Measurements from ENCODE around the gene CDH26. TPM values are rescaled to one million over a fixed set of nuclear protein-coding genes. Genes with fewer than 3 reads are reported as not detected.
"Not testable (repeated sequence)": the region's sequence is repeated elsewhere in the genome, so short reads cannot be mapped to it uniquely, and the experiment has no call there.

The CDH26 gene
- total RNA-seq, 1 experiment from 2014 or later = 1.2 TPM

- no TSS peak for BruUV-seq (replicated peaks)
- no peak overlapping the region for H3K27ac Mint-ChIP-seq (ENCODE audit: unreplicated experiment)
- H3K27me3 Mint-ChIP-seq (ENCODE audit: insufficient read depth, unreplicated experiment) = no peaks in the 10 kb centered on the region
- intact Hi-C loops (cut with micrococcal nuclease; ENCODE audit: unreplicated experiment) = loop anchor here (1.0 kb wide), 1 partner anchor 172 kb away; no protein-coding TSS in a partner anchor
- CTCF ChIA-PET = interaction anchor here (0.6 to 2.4 kb wide), 19 partner anchors 9 to 1274 kb away, joined by 3 to 31 read pairs (median 3); partner anchors contain the start of genes FAM217B, PPP1R3D and SYCP2
- Histone ChIP-seq H3K36me3 (ENCODE audit: control insufficient read depth, insufficient read depth, low read length) (no peaks in the 10 kb centered on the region), H3K9me3 (no peaks in the 10 kb centered on the region), H3K27me3 (replicated peaks; ENCODE audit: control insufficient read depth, insufficient read depth, low read length) (no peaks in the 10 kb centered on the region), H3K4me3 (ENCODE audit: low read depth, low read length) (no peak overlapping the region), H3K4me1 (peaks cover 33% of the 10 kb centered on the region)
- TF ChIP-seq CTCF (IDR thresholded peaks at IDR 0.05; ENCODE audit: insufficient read depth in 1 of 2, low read depth in 1 of 2, low read length in 1 of 2, severe bottlenecking in 1 of 2, unreplicated experiment in 1 of 2) = peak; percentile 87 to 89
- POLR2A ChIA-PET = interaction anchor here (1.2 to 1.4 kb wide), 2 partner anchors 15 to 21 kb away, joined by 5 to 14 read pairs; partner anchors contain the start of genes FAM217B and PPP1R3D
- no peaks in the 10 kb centered on the region for H3K36me3 Mint-ChIP-seq (ENCODE audit: insufficient read depth, unreplicated experiment)
- H3K4me3 Mint-ChIP-seq (ENCODE audit: unreplicated experiment) = no peak overlapping the region
- no peaks in the 10 kb centered on the region for H3K9me3 Mint-ChIP-seq (ENCODE audit: unreplicated experiment)
- H3K4me1 Mint-ChIP-seq (ENCODE audit: low read depth, unreplicated experiment) = peaks cover 29% of the 10 kb centered on the region
- DNase-seq = peak; percentile 72 to 77
Measured at GRCh38 chr20:59955131-59955796, 3.0 kb upstream of the CDH26 start.

- not testable (repeated sequence) for H3K27me3 ChIP-seq (replicated peaks; ENCODE audit: control insufficient read depth, insufficient read depth, low read length); DNase-seq; H3K9me3 ChIP-seq; H3K27me3 Mint-ChIP-seq (ENCODE audit: insufficient read depth, unreplicated experiment); H3K36me3 ChIP-seq (ENCODE audit: control insufficient read depth, insufficient read depth, low read length); BruUV-seq (replicated peaks); H3K27ac Mint-ChIP-seq (ENCODE audit: unreplicated experiment); H3K36me3 Mint-ChIP-seq (ENCODE audit: insufficient read depth, unreplicated experiment); H3K4me3 ChIP-seq (ENCODE audit: low read depth, low read length); H3K9me3 Mint-ChIP-seq (ENCODE audit: unreplicated experiment)
- intact Hi-C loops (cut with micrococcal nuclease; ENCODE audit: unreplicated experiment) = loop anchor here (1.0 kb wide), 1 partner anchor 17 kb away; the partner anchor contains the start of genes FAM217B and PPP1R3D
- peaks cover 35% of the 10 kb centered on the region for H3K4me1 Mint-ChIP-seq (ENCODE audit: low read depth, unreplicated experiment)
- CTCF ChIA-PET = interaction anchor here (0.6 to 2.2 kb wide), 6 partner anchors 14 to 93 kb away, joined by 3 to 16 read pairs (median 5); partner anchors contain the start of genes FAM217B, PPP1R3D and SYCP2
- H3K4me3 Mint-ChIP-seq (ENCODE audit: unreplicated experiment) = peak overlapping the region; percentile 30
- POLR2A ChIA-PET = interaction anchor here (0.6 kb wide), 1 partner anchor 17 kb away, joined by 4 read pairs; the partner anchor contains the start of genes FAM217B and PPP1R3D
- H3K4me1 ChIP-seq = peaks cover 33% of the 10 kb centered on the region
Measured at GRCh38 chr20:59957568-59957967, 655 bp upstream of the CDH26 start.

GRCh38 chr20:59958626-59959025, 403 bp downstream of the CDH26 start:
- peaks cover 33% of the 10 kb centered on the region for H3K4me1 ChIP-seq
- DNase-seq = peak in 1 of 2 experiments; percentile 45
- TF ChIP-seq CTCF (IDR thresholded peaks at IDR 0.05; ENCODE audit: insufficient read depth in 1 of 2, low read depth in 1 of 2, low read length in 1 of 2, severe bottlenecking in 1 of 2, unreplicated experiment in 1 of 2) = no peak
- H3K27me3 ChIP-seq (replicated peaks; ENCODE audit: control insufficient read depth, insufficient read depth, low read length) = no peaks in the 10 kb centered on the region
- no peaks in the 10 kb centered on the region for H3K9me3 Mint-ChIP-seq (ENCODE audit: unreplicated experiment)
- POLR2A ChIA-PET = interaction anchor here (0.7 to 1.0 kb wide), 2 partner anchors 18 to 54 kb away, joined by 3 to 4 read pairs; partner anchors contain the start of genes FAM217B and PPP1R3D
- no TSS peak for BruUV-seq (replicated peaks)
- no peak overlapping the region for H3K27ac Mint-ChIP-seq (ENCODE audit: unreplicated experiment)
- CTCF ChIA-PET = interaction anchor here (0.5 to 2.2 kb wide), 3 partner anchors 25 to 91 kb away, joined by 3 to 16 read pairs (median 5); partner anchors contain the start of gene SYCP2
- no peaks in the 10 kb centered on the region for H3K9me3 ChIP-seq
- H3K4me3 ChIP-seq (ENCODE audit: low read depth, low read length) = 0 out of 2 replicates have a peak overlapping the region, but pooled peaks have one; percentile 3
- intact Hi-C loops (cut with micrococcal nuclease; ENCODE audit: unreplicated experiment) = no loop called here
- H3K36me3 ChIP-seq (ENCODE audit: control insufficient read depth, insufficient read depth, low read length) = no peaks in the 10 kb centered on the region
- H3K4me3 Mint-ChIP-seq (ENCODE audit: unreplicated experiment) = no peak overlapping the region
- no peaks in the 10 kb centered on the region for H3K27me3 Mint-ChIP-seq (ENCODE audit: insufficient read depth, unreplicated experiment)
- no peaks in the 10 kb centered on the region for H3K36me3 Mint-ChIP-seq (ENCODE audit: insufficient read depth, unreplicated experiment)
- peaks cover 35% of the 10 kb centered on the region for H3K4me1 Mint-ChIP-seq (ENCODE audit: low read depth, unreplicated experiment)

Data from Caco-2 (cell line).